Measurements from ENCODE around the gene LRBA.
"Not testable (repeated sequence)": the region's sequence is repeated elsewhere in the genome, so short reads cannot be mapped to it uniquely, and the experiment has no call there.

The LRBA gene

GRCh38 chr4:150973626-150974251 is 41.3 kb downstream of the LRBA start:
- no peak overlapping the region for H3K9ac ChIP-seq (ENCODE audit: low read depth, low read length)
- no peaks in the 10 kb centered on the region; the same call in 1 of the 2 replicates for H3K4me1 ChIP-seq (ENCODE audit: insufficient read depth, low read length)
- H3K9me3 ChIP-seq (ENCODE audit: control insufficient read depth, insufficient read depth, low read length), result no peaks in the 10 kb centered on the region
- H3K36me3 ChIP-seq (ENCODE audit: insufficient read depth, low read length), result no peaks in the 10 kb centered on the region

GRCh38 chr4:150972592-150972991 is 42.5 kb downstream of the LRBA start:
- H3K4me1 ChIP-seq (ENCODE audit: insufficient read depth, low read length), result no peaks in the 10 kb centered on the region; the same call in 1 of the 2 replicates
- H3K9ac ChIP-seq (ENCODE audit: low read depth, low read length), result no peak overlapping the region
- H3K36me3 ChIP-seq (ENCODE audit: insufficient read depth, low read length), result no peaks in the 10 kb centered on the region
- H3K9me3 ChIP-seq (ENCODE audit: control insufficient read depth, insufficient read depth, low read length), result no peaks in the 10 kb centered on the region

GRCh38 chr4:150971901-150972300 is 43.2 kb downstream of the LRBA start:
- H3K9me3 ChIP-seq (ENCODE audit: control insufficient read depth, insufficient read depth, low read length), result no peaks in the 10 kb centered on the region
- H3K4me1 ChIP-seq (ENCODE audit: insufficient read depth, low read length), result no peaks in the 10 kb centered on the region
- no peak overlapping the region for H3K9ac ChIP-seq (ENCODE audit: low read depth, low read length)
- no peaks in the 10 kb centered on the region for H3K36me3 ChIP-seq (ENCODE audit: insufficient read depth, low read length)

DNA sequence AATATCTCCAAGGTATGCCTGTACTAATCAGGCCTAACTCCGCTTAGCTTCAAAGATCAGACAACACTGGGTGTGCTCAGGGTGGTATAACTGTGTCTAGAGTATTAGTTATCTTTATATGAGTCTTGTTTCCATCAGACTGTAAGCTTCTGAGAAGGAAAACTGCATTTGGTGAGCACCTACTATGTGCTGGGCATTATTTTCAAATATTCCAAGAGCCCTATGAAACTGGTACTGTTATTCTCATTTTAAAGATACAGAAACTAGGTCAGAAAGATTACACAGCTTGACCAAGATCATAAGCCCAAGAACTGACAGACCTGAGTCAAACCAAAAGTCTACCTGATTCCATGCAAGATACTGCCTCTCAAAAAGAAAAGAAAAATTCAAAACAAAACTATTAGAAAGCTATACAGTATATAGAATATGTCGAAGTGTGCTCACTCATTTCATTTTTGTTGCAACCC is 44.4 kb downstream of the LRBA start:
- no peaks in the 10 kb centered on the region for H3K36me3 ChIP-seq (ENCODE audit: insufficient read depth, low read length)
- no peak overlapping the region for H3K9ac ChIP-seq (ENCODE audit: low read depth, low read length)
- H3K4me1 ChIP-seq (ENCODE audit: insufficient read depth, low read length), result no peaks in the 10 kb centered on the region
- H3K9me3 ChIP-seq (ENCODE audit: control insufficient read depth, insufficient read depth, low read length), result no peaks in the 10 kb centered on the region

DNA sequence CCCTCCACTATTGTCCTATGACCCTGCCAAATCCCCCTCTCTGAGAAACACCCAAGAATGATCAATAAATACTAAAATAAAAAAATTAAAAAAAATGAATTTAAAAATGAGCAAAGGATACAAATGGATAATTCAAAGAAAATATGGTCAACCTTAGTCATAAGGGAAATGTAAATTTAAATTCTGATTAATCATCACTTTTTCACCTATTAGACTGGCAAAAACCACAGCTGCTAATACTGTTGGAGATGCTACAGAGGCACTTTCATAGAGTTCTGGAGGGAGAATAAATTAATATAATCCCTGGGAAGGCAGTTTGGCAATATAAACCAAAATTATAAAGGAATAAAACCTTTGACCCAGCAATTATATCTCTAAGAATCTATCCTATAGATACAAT is 50.3 kb downstream of the LRBA start:
- H3K9me3 ChIP-seq (ENCODE audit: control insufficient read depth, insufficient read depth, low read length), result no peaks in the 10 kb centered on the region; the same call in 1 of the 2 replicates
- H3K36me3 ChIP-seq (ENCODE audit: insufficient read depth, low read length), result no peaks in the 10 kb centered on the region
- H3K9ac ChIP-seq (ENCODE audit: low read depth, low read length), result no peak overlapping the region
- H3K4me1 ChIP-seq (ENCODE audit: insufficient read depth, low read length), result no peaks in the 10 kb centered on the region

GRCh38 chr4:150963602-150964345 is 51.3 kb downstream of the LRBA start:
- H3K9ac ChIP-seq (ENCODE audit: low read depth, low read length), result not testable (repeated sequence)

DNA sequence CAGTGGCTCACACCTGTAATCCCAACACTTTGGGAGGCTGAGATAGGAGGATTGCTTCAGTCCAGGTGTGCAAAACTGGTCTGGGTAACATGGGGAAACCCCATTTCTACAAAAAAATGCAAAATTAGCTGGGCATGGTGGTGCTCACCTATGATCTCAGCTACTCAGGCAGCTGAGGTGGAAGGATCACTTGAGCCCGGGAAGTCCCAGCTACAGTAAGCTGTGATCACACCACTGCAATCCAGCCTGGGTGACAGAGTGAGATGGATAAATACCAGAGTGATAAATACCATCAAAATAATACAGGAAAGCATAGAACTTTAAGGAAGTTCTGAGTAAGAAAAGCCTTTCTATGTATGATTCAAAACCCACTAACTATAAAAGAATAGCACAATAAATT is 52.8 kb downstream of the LRBA start:
- Histone ChIP-seq H3K9ac (ENCODE audit: low read depth, low read length) (no peak overlapping the region), H3K4me1 (ENCODE audit: insufficient read depth, low read length) (no peaks in the 10 kb centered on the region), H3K9me3 (ENCODE audit: control insufficient read depth, insufficient read depth, low read length) (peaks cover 15% of the 10 kb centered on the region), H3K36me3 (ENCODE audit: insufficient read depth, low read length) (no peaks in the 10 kb centered on the region)

More at GRCh38 chr4:150963602-150964345, 51.3 kb downstream of the LRBA start:
- not testable (repeated sequence) for H3K9me3 ChIP-seq (ENCODE audit: control insufficient read depth, insufficient read depth, low read length); H3K36me3 ChIP-seq (ENCODE audit: insufficient read depth, low read length); H3K4me1 ChIP-seq (ENCODE audit: insufficient read depth, low read length)

DNA sequence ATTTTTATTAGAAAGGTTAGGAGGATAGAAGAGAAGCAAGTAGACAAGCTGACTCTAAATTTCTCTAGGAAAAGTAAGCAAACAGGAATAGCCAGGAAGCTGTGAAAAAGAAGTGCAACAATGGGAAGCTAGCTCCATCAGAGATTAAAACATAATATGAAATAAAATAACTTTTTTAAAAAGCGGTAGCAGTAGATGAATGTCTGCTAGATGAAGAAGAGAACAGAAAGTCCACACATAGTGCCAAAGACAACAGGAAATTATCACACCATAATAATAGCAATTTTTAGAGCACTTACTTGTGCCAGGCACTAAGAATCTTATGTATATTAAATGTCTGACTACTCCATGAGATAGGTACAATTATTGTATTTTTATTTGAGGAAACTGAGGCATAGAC is 53.5 kb downstream of the LRBA start:
- Histone ChIP-seq H3K9ac (ENCODE audit: low read depth, low read length) (no peak overlapping the region), H3K9me3 (ENCODE audit: control insufficient read depth, insufficient read depth, low read length) (peaks cover 20% of the 10 kb centered on the region), H3K36me3 (ENCODE audit: insufficient read depth, low read length) (no peaks in the 10 kb centered on the region), H3K4me1 (ENCODE audit: insufficient read depth, low read length) (no peaks in the 10 kb centered on the region)

DNA sequence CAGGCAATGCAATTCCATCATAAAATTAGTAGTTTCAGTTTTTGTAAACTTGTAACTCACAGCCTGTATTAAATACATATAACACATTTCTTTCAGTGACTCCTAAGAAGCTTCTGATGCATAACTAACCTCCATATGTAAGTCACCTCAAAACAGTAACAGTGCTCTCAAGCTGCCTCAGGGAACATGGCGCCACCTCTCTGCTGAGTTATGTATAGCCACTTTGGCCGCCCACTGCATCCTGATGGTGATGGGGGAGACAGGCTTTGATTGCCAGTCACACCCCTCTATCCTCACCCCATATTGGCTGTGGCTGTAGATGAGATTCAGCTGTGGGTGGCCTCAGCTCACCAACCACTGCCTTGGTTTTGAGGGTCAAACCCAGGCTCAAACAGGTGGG is 54.3 kb downstream of the LRBA start:
- Histone ChIP-seq H3K4me1 (ENCODE audit: insufficient read depth, low read length) (no peaks in the 10 kb centered on the region), H3K9ac (ENCODE audit: low read depth, low read length) (no peak overlapping the region), H3K36me3 (ENCODE audit: insufficient read depth, low read length) (no peaks in the 10 kb centered on the region), H3K9me3 (ENCODE audit: control insufficient read depth, insufficient read depth, low read length) (peaks cover 23% of the 10 kb centered on the region)

GRCh38 chr4:150960079-150960478 is 55.0 kb downstream of the LRBA start:
- Histone ChIP-seq H3K36me3 (ENCODE audit: insufficient read depth, low read length) (no peaks in the 10 kb centered on the region), H3K9me3 (ENCODE audit: control insufficient read depth, insufficient read depth, low read length) (peaks cover 26% of the 10 kb centered on the region), H3K4me1 (ENCODE audit: insufficient read depth, low read length) (no peaks in the 10 kb centered on the region), H3K9ac (ENCODE audit: low read depth, low read length) (no peak overlapping the region)

GRCh38 chr4:150957981-150958380 is 57.1 kb downstream of the LRBA start:
- H3K9ac ChIP-seq (ENCODE audit: low read depth, low read length), result not testable (repeated sequence)
- peaks cover 30% of the 10 kb centered on the region for H3K9me3 ChIP-seq (ENCODE audit: control insufficient read depth, insufficient read depth, low read length)

DNA sequence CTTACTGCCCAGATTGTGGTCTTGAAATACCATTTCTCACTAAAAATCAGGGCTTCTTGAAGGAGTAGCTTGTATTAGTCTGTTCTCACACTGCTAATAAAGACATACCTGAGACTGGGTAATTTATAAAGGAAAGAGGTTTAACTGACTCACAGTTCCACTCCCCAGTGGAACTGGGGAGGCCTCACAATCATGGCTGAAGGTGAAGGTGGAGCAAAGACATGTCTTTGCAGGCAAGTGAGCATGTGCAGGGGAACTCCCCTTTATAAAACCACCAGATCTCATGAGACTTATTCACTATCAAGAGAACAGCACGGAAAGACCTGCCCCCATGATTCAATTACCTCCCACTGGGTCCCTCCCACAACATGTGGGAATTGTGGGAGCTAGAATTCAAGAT is 58.0 kb downstream of the LRBA start:
- H3K36me3 ChIP-seq (ENCODE audit: insufficient read depth, low read length); H3K4me1 ChIP-seq (ENCODE audit: insufficient read depth, low read length); H3K9ac ChIP-seq (ENCODE audit: low read depth, low read length): not testable (repeated sequence)
- H3K9me3 ChIP-seq (ENCODE audit: control insufficient read depth, insufficient read depth, low read length), result peaks cover 30% of the 10 kb centered on the region

More at GRCh38 chr4:150957981-150958380, 57.1 kb downstream of the LRBA start:
- not testable (repeated sequence) for H3K4me1 ChIP-seq (ENCODE audit: insufficient read depth, low read length); H3K36me3 ChIP-seq (ENCODE audit: insufficient read depth, low read length)

- H3K36me3 ChIP-seq (ENCODE audit: insufficient read depth, low read length); H3K4me1 ChIP-seq (ENCODE audit: insufficient read depth, low read length); H3K9ac ChIP-seq (ENCODE audit: low read depth, low read length): not testable (repeated sequence)
- peaks cover 26% of the 10 kb centered on the region for H3K9me3 ChIP-seq (ENCODE audit: control insufficient read depth, insufficient read depth, low read length)
Measured at GRCh38 chr4:150953916-150954315, 61.2 kb downstream of the LRBA start.

- Histone ChIP-seq H3K9ac (ENCODE audit: low read depth, low read length) (no peak overlapping the region), H3K36me3 (ENCODE audit: insufficient read depth, low read length) (no peaks in the 10 kb centered on the region), H3K9me3 (ENCODE audit: control insufficient read depth, insufficient read depth, low read length) (peaks cover 15% of the 10 kb centered on the region), H3K4me1 (ENCODE audit: insufficient read depth, low read length) (no peaks in the 10 kb centered on the region)
Measured at GRCh38 chr4:150952167-150952845, 62.8 kb downstream of the LRBA start.

All from ES-I3 (cell line).